C4-2B (cell line): ENCODE measurements around the gene DYRK4.

Experiments used
- H3K27ac ChIP-seq: fragments of 450-650 bp; 2 replicates; pipeline ENCODE4 v1.5.1; 2017
- ZFX ChIP-seq: fragments of 450-650 bp; IDR thresholded peaks from 2 replicates; pipeline ENCODE4 v1.6.1; 2017
- TF ChIP-seq, protein P1 (sequence below): fragments of 450-650 bp; conservative IDR thresholded peaks from 2 replicates; pipeline ENCODE4 v1.5.1; 2017; ENCODE audit warnings: mild to moderate bottlenecking

Gene DYRK4

DNA sequence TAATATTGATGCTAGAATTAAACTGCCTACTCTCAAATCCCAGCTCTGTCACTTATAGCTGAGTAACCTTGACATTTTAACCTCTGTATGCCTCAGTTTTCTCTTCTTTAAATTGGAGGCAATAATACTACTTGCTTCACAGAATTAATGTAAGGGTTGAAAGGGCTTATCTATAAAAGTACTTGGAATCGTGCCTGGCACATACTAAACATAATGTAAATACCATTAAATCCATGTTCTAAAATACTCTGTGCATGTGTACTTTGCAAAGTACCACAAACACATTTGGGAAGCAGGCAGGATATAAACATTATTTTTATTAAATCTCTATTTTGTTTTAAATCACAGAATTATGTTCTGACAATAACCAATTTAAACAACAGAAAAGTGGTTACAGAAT is 41.9 kb downstream of the DYRK4 start:
- no peak overlapping the region for H3K27ac ChIP-seq
- TF ChIP-seq ZFX = no peak
- TF ChIP-seq, protein P1, sequence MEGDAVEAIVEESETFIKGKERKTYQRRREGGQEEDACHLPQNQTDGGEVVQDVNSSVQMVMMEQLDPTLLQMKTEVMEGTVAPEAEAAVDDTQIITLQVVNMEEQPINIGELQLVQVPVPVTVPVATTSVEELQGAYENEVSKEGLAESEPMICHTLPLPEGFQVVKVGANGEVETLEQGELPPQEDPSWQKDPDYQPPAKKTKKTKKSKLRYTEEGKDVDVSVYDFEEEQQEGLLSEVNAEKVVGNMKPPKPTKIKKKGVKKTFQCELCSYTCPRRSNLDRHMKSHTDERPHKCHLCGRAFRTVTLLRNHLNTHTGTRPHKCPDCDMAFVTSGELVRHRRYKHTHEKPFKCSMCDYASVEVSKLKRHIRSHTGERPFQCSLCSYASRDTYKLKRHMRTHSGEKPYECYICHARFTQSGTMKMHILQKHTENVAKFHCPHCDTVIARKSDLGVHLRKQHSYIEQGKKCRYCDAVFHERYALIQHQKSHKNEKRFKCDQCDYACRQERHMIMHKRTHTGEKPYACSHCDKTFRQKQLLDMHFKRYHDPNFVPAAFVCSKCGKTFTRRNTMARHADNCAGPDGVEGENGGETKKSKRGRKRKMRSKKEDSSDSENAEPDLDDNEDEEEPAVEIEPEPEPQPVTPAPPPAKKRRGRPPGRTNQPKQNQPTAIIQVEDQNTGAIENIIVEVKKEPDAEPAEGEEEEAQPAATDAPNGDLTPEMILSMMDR = no peak

DNA sequence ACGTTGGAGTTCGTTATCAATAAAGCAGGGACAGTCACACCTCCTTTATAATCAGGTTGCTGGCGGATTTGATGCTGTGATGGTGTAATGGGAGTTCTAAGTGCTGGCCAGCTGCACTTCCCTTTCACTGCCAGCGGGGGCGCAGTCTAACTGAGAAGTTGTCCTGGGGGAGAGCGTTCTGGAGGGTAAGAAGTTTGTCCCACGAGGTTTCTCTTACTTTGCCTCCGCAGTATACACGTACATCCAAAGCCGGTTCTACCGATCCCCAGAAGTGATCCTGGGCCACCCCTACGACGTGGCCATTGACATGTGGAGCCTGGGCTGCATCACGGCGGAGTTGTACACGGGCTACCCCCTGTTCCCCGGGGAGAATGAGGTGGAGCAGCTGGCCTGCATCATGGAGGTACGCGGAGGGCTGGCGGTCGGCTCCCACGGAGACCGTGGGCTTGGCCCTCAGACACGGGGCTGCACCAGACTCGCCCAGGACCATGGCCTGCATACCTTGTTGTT is 42.7 kb downstream of the DYRK4 start:
- H3K27ac ChIP-seq = peak overlapping the region; percentile 82
- TF ChIP-seq, protein P1 = peak; percentile 99
- peak; percentile 63 for TF ChIP-seq ZFX

DNA sequence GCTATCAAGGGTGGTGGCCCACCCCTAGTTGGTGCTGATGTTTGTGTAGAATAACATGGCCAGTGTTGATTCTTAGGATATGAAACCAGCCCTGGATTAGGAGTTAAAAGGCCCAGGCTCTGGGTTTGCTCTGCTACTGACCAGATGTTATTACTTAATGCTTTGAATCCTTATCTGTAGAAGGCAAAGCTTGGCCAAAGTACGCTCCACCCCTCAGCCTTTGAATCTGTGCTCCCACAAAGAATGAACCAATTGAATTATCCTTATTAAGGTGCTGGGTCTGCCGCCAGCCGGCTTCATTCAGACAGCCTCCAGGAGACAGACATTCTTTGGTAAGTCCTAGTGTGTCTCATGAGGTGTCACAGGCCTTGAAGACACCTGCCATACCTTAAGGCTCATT is 45.0 kb downstream of the DYRK4 start:
- TF ChIP-seq, protein P1 = no peak
- no peak for TF ChIP-seq ZFX
- H3K27ac ChIP-seq = no peak overlapping the region

DNA sequence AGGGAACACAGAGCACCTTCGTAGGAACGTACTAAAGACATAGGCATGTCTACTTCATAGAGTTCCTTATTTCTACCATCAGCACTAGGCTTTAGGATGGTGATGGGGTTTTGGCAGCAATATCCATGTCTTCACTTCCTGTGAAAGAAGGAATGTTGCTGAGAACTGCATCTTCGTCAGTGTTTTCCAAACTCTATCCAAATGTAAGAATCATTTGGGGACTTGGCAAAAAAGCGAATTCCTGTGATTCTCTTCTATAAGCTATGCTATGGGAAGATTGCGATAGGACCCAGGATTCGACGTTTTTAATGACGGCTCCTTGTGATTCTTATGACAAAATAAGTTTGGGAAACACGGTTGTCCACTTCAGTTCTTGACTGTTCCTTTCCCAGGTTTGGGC is 47.1 kb downstream of the DYRK4 start:
- H3K27ac ChIP-seq = no peak overlapping the region
- no peak for TF ChIP-seq ZFX
- TF ChIP-seq, protein P1 = no peak

DNA sequence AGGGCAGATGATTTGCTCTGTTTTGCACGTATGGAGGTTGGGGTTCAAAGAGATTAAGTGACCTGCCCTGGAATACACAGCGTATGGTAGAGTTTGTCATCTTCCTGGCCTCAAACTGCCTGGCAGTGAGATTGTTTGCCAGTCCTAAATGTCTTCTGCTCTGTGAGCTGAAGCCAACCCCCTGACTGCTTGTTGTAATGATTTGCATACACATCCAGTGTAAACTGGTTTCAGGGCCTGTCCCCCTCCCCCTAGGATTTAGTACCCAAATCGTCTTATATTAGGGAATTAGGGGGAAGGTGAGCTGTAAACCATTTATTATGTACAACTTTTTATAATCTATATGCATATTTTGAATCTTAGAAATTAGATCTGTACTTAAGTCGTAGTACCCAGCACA is 48.5 kb downstream of the DYRK4 start:
- no peak overlapping the region for H3K27ac ChIP-seq
- no peak for TF ChIP-seq ZFX
- TF ChIP-seq, protein P1 = no peak

DNA sequence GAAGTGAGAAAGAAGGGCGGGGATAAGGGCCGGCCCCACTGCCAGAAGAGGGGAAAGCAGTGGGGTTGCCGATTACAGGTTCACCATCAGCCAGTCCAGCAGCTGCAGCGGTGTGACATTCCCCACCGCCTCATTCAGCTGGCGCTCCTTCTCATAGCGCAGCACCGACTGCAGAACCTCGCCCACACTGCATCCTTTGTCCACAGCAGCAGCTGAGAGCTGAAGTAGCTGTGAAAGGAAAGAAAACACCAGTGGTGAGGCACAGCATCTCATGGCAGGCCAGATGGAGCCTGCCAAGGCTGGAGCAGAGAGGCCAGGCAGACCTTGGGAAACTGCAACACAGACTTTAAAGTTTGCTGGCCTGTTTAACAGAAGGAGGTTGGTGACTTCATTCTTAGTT is 53.7 kb downstream of the DYRK4 start:
- TF ChIP-seq ZFX = no peak
- TF ChIP-seq, protein P1 = no peak
- no peak overlapping the region for H3K27ac ChIP-seq

DNA sequence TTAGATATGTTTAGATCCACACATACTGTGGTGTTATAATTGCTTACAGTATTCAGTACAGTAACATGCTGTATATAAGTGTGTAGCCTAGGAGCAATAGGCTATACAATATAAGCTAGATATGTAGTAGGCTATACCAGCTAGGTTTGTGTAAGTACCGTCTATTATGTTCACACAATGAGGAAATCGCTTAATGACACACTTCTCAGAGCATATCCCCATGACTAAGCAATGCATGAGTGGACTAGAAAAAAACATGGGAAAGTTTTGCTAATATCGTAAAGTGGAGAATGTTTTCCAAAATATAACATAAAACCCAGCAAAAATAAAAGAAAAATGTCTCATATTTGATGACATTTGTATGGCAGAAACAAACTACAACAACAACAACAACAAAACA is 59.5 kb downstream of the DYRK4 start:
- H3K27ac ChIP-seq = no peak overlapping the region
- TF ChIP-seq, protein P1 = no peak
- no peak for TF ChIP-seq ZFX
